A549 treated with AZD9567 at 1 μM for 4 hours (cell line): Measurements from ENCODE around the gene ZNF658. TPM values are rescaled to one million over a fixed set of nuclear protein-coding genes. Genes with fewer than 3 reads are reported as not detected.

ENCODE experiments used
- total RNA-seq: library from RNA; stranded (reverse); fragments of 200-300 nt; extraction: Qiagen RNA extraction; gene quantifications from 5 replicates; pipeline ENCODE4 v1.2.3, GENCODE V29; 2022; ENCODE audit not compliant: insufficient read depth

The ZNF658 gene
- total RNA-seq: 1.3 to 2.1 TPM (median 1.9 TPM) in 5 replicates

DNA sequence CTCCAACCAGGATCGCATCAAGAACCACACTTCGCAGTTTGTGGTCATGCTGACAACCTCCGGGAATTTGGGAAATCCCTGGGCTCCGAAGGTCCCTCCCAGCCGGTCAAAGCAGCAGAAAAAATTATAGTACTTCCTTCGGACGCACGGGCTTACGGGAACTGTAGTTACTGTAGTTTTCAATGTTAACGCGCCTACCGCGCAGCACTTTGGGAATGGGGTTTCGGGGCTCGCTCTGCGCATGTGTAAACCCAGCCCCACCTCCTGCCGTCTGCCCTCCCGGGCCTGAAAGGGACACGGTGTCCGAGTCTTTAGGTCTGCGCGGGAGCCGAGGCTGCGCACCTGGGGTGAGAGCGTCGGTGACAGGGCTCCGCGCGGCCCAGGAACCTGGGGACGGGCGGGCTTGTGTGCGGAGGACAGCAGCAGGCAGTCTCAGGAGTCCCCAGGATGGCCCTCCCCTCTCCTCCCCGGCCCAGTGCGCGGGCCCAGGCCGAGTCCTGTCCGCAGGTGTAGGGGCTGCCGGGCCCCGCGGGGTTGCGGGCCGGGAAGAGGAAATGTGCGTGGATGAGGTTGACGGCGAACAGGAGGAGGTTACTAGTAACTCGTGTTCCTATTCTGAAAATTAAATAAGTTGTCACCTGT lies at the start of gene ZNF658:
Gene ZNF658, plus strand, starts transcription at position 236 of the 642 bp plus-strand sequence. CDS start 2,837 bp downstream, outside the sequence.

Other genes with a start within 250 kb of the ZNF658 start
- gene SPATA31A3, start 91.8 kb downstream of the ZNF658 start, total RNA-seq: not detected in 5 replicates